Spinal cord (tissue), 10 donors: ENCODE data around the gene MMEL1. TPM values are rescaled to one million over a fixed set of nuclear protein-coding genes. Genes with fewer than 3 reads are reported as not detected.

Experiments used
- DNase-seq, 6 donors: peaks; one replicate each; pipeline versions ENCODE4 v3.0.0 to v3.0.0-alpha.2; 2013 to 2015; ENCODE audit warnings: low spot score in 6 of 6, low read depth in 4 of 6
- H3K27ac ChIP-seq: one replicate; pipeline ENCODE4 v1.5.1; 2013; ENCODE audit warnings: low read depth, low read length, control low read depth
- H3K27me3 ChIP-seq: one replicate; pipeline ENCODE4 v1.6.1; 2013; ENCODE audit warnings: low read length; ENCODE audit not compliant: control insufficient read depth, insufficient read depth
- H3K36me3 ChIP-seq: one replicate; pipeline ENCODE4 v1.6.1; 2013; ENCODE audit warnings: low read length; ENCODE audit not compliant: control insufficient read depth, insufficient read depth
- H3K4me1 ChIP-seq: one replicate; pipeline ENCODE4 v1.6.1; 2013; ENCODE audit warnings: low read length; ENCODE audit not compliant: control insufficient read depth, insufficient read depth
- H3K4me3 ChIP-seq: one replicate; pipeline ENCODE4 v1.5.1; 2013; ENCODE audit warnings: low read depth, low read length, control low read depth
- H3K9me3 ChIP-seq: one replicate; pipeline ENCODE4 v1.6.1; 2013; ENCODE audit warnings: low read length; ENCODE audit not compliant: control insufficient read depth, insufficient read depth
- WGBS: methylation state at CpG from one replicate; pipeline ENCODE4 v1.1.5; 2013; ENCODE audit warnings: missing lambda C conversion rate; ENCODE audit not compliant: insufficient coverage; 5-methylcytosine and 5-hydroxymethylcytosine counted together
- polyA plus RNA-seq, 2 donors: library from polyadenylated mRNA; unstranded; fragments of 120-200 nt; gene quantifications; one replicate each; pipeline ENCODE4 v1.2.1, GENCODE V29; 2013; ENCODE audit not compliant: insufficient read length in 2 of 2
- total RNA-seq, 2 donors: library from RNA; depleted of rRNA in 1 of 2; stranded (reverse); fragments of 120-200 nt in 1 of 2; fragments of >200 nt in 1 of 2; gene quantifications; one replicate each; pipeline versions ENCODE4 v1.2.3 to v1.2.4, GENCODE V29; 2013 to 2014
- donor health status: healthy.

MMEL1 gene
- total and polyA plus RNA-seq, 4 donors = 2.3 to 3.9 (median 2.6) TPM

DNA sequence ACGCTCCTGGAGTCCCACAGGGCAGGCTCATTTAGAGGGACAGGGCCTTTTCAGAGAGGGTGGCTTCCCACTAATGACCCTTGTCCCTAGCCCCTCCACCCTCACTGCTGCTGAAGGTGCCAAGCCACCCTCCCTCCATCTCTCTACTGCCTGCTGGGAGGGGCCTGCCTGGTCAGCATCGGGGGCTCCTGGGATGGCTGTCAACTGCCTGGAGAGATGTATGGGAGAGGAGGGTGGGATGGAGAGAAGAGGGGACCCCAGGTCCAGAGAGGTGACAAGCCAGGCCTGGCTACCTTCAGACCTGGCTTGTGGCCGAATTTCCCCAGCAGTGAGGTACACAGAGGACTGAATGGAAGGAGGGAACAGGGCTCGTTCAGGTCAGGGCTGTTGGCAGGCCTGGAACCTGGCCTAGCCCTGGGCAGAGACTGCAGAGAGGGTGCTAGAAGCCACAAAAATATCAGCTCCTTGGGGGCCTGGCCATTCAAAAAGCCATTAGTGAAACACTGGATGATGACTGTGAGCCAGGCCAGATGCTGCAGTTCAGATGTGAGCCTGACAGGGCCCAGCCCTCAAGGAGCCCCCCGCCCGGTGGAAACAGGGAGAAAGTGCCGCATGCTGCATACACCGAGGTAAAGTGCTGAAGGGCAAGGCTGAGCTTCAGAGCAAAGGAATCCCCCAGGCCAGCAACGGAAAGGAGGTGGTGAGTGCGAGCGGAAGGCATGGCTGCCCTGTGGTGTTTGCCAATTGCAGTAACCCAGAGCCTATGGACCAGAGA lies 20.0 kb downstream of the MMEL1 start:
- H3K27ac ChIP-seq = no peak overlapping the region
- peaks cover 31% of the 10 kb centered on the region for H3K4me1 ChIP-seq
- 79% methylated on average over 11 of the region's 11 CpGs for WGBS
- no peaks in the 10 kb centered on the region for H3K36me3 ChIP-seq
- H3K9me3 ChIP-seq = peaks cover 4% of the 10 kb centered on the region
- H3K27me3 ChIP-seq = no peaks in the 10 kb centered on the region
- DNase-seq = no peak
- H3K4me3 ChIP-seq = no peak overlapping the region

DNA sequence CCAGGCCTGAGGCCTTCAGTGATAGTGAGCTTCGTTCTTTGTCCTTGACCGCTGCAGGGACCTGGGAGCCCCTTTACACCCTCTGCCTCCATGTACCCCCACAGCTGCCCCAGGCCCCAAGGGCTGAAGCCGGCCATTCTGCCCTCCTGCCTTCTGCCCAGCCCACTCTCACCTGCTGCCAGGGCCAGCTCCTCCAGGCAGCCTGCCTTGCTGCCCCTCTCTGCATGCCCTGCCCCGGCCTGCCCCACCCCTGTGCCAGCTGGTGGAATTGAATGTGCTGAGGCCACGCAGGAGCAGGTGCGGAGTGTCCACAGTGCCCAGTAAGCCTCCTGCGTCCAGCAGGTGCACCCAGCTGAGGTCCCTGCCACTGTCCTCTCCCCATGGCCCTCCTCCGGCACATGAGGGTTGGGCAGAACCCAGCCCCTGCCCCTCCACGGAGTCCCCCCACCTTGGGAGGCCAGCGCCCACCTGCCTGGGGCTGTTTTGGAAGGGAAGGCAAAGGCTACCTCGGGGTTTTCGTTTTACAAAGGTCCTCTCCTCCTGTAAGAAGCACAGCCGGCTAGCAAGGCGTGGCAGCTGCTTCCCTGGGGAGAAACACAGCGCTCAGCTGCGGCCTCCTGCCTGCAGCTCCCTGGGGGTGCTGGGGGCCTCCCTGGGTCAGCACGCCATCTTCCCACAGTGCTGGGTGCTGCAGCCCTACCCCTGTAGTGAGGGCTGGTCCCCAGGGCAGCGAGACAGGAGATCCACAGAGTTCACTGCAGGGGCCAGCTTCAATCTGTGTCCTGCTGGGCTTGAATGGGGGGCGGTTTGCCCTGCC lies 21.0 kb downstream of the MMEL1 start:
- 84% methylated on average over 17 of the region's 19 CpGs for WGBS
- DNase-seq = no peak
- no peaks in the 10 kb centered on the region for H3K27me3 ChIP-seq
- peaks cover 41% of the 10 kb centered on the region for H3K4me1 ChIP-seq
- H3K9me3 ChIP-seq = peaks cover 4% of the 10 kb centered on the region
- H3K36me3 ChIP-seq = no peaks in the 10 kb centered on the region
- no peak overlapping the region for H3K4me3 ChIP-seq
- H3K27ac ChIP-seq = no peak overlapping the region

DNA sequence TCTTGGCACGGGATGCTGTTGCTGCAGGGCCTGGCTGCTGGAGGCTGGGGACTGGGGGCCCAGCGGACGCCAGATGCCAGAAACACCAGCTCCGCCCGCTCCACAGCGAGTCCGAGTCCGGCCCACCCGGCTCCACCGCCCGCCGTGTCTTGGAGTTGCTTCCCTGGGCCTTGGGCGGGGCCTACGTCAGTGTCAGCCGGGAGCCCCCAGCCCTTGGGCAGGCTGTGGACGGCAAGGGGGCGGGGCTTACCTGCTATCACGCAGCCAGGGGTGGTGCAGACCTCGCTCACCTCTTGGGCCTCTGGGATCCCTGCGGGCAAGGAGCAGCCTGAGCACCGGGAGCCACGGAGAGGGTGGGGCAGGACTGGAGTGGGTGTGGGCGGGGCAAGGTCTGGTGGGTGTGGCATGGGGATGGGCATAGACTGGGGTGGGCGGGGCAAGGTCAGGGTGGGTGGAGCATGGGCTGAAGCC lies 21.8 kb downstream of the MMEL1 start:
- peak in 2 of 6 donors; percentile 70 to 78 for DNase-seq
- H3K9me3 ChIP-seq = peaks cover 2% of the 10 kb centered on the region
- H3K4me1 ChIP-seq = peaks cover 44% of the 10 kb centered on the region
- 10% methylated on average over 24 of the region's 24 CpGs for WGBS
- H3K4me3 ChIP-seq = no peak overlapping the region
- H3K27ac ChIP-seq = no peak overlapping the region
- no peaks in the 10 kb centered on the region for H3K27me3 ChIP-seq
- no peaks in the 10 kb centered on the region for H3K36me3 ChIP-seq

DNA sequence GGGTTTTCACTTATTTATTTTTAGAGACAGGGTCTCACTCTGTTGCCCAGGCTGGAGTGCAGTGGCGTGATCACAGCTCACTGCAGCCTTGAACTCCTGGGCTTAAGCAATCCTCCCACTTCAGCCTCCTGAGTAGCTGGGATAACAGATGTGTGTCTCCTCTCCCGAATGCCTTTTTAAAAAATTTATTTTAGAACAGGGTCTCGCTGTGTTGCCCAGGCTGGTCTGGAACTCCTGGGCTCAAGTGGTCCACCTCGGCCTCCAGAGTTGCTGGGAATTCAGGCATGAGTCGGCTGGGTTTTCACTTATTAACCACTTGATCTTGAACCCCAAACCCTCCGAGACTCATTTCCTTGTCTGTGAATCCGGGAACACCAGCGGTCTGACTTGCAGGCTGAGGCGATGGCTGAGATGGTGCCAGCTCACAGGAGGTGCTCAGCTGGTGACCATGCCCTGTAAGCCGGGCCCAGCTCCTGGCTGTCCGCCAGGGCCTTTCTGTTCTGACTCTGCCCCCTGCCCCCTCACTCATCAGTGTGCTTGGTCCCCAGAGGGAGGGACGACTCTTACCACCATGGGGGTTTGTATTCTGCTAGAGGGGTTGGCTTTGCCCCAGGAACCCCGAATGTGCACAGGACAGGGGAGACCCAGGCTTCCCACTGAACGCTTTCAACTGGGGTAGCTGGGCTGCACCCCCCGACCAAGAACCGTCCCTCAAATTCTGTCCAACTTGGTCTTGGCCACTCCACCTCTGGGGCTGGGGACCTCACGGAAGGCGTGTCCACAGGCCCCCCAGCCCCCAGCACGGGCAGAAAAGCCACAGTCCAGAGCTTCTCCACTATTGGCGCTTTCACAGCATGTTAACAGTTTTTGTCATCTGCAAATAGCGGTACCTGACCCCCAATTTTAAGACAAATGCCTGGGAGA lies 22.5 kb downstream of the MMEL1 start:
- H3K4me3 ChIP-seq = no peak overlapping the region
- peaks cover 2% of the 10 kb centered on the region for H3K9me3 ChIP-seq
- H3K27ac ChIP-seq = no peak overlapping the region
- no peaks in the 10 kb centered on the region for H3K36me3 ChIP-seq
- H3K27me3 ChIP-seq = no peaks in the 10 kb centered on the region
- peak in 3 of 6 donors; percentile 26 to 76 (median 66) for DNase-seq
- peaks cover 44% of the 10 kb centered on the region for H3K4me1 ChIP-seq
- 31% methylated on average over 16 of the region's 21 CpGs for WGBS

DNA sequence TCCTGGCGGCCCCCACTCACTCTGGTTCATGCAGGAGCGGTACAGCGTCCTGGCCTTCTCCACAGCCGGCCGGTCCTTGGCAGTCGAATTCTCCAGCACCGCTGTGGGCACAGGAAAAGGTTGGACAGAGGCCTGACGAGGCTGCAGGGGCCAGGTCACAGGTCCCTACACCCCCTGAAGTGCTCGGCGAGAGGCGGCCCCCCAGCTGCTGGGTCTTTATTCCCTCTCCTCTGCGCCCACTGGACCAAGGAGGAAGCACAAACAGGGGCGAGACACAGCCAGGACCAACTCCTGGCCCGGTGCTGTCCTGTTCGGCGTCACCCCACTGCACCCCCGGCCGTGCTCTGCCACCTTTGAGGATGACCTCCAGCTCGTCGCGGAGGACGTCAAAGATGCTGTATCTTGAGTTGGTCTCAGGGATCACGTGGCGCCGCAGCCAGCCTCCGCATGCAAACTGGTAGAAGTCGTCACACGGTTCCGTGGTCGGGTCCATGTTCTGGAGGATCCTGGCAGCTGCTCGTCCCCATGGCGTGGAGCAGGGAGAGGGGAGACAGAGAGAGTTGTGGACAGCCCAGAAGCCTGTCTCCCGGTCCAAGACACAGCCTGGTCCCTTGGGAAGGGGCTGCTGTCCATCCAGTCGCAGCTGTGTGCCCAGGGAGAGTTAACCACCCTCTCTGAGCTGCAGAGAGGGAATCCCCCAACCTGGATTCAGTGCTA lies 23.3 kb downstream of the MMEL1 start:
- no peaks in the 10 kb centered on the region for H3K27me3 ChIP-seq
- H3K36me3 ChIP-seq = no peaks in the 10 kb centered on the region
- 87% methylated on average over 33 of the region's 34 CpGs for WGBS
- peaks cover 2% of the 10 kb centered on the region for H3K9me3 ChIP-seq
- no peak overlapping the region for H3K4me3 ChIP-seq
- H3K27ac ChIP-seq = no peak overlapping the region
- H3K4me1 ChIP-seq = peaks cover 44% of the 10 kb centered on the region
- no peak for DNase-seq

DNA sequence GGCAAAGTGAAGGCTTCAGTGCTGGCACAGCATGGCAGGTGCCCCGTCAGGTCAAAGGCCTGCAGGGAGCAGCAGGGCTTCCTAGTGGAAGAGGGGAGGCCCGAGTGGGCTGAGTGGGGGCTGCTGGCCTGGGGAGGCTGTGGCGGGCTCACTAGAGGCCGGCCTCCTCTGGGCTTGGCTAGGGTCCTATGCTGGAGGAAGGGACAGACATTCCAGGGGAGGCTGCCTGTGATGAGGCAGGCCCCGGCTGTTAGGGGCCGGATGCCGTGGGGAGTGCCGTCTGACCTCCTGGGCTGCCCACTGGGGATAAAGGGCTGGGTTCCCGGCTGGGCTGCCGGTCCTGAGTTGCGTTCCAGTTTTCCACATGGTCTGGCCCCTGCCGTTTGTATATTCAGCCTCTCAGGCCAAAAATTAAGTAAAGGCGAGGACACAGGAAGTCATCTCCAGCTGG lies 25.1 kb downstream of the MMEL1 start:
- DNase-seq = no peak
- no peak overlapping the region for H3K27ac ChIP-seq
- no peaks in the 10 kb centered on the region for H3K9me3 ChIP-seq
- H3K27me3 ChIP-seq = peaks cover 2% of the 10 kb centered on the region
- no peak overlapping the region for H3K4me3 ChIP-seq
- 42% methylated on average over 12 of the region's 13 CpGs for WGBS
- no peaks in the 10 kb centered on the region for H3K36me3 ChIP-seq
- H3K4me1 ChIP-seq = peaks cover 44% of the 10 kb centered on the region

DNA sequence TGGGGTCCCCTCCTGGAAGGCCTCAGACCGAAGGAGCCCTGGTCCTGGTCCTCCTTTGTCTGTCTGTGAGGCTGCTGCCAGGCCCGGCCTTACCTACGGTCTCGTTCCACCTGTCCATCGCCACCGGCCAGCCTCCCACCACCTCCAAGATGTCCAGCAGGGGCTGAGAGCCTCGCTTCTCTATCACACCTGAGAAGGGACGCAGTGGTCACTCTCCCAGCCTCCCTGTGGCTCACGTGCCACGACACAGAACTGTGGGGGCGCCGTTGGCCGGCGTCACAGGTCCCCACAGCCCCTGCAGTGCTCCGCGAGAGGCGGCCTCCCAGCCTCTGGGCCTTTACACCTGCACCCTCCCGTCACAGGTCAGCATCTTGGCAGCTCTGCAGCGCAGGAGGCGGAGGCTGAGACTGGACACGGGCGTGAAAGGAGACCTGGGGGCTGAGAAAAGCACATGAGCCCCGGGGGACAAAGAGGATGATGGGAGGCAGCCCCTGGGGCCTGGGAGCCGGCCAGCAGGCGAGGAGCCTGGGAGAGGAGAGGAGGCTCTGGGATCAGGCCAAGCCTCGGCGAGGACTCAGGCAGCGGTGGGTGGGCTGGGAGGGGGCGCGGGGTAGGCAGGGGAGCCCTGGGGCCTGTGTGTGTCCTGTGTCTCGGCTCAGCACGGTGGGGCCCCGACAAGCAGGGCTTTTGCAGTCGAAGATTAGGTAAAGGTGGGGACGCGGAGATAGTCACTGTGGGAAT lies 25.8 kb downstream of the MMEL1 start:
- WGBS = 52% methylated on average over 34 of the region's 36 CpGs
- peak in 1 of 6 donors; percentile 57 for DNase-seq
- H3K9me3 ChIP-seq = no peaks in the 10 kb centered on the region

DNA sequence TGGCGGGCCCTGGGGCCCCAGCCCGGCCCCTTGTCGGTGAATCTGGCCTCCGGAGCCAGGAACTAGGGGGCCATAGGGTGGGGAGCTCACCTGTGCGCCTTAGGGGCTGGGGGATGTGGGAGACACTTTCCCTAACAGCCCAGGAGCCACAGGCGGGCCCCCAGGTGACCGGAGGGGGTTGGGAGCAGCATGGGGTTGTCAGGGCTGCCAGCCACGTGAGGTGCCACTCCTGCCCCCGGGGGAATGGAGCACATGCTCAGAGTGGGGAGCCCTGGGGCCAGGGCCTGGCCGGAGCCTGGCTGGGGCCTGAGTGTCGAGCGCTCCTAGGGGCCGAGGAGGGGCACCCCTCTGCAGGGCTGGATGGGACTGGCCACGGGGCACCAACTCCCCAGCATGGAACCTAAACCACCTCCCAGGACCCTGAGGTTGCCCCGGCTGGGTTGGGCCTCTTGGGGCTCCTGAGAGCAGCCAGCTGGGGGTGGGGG lies 26.4 kb downstream of the MMEL1 start:
- 79% methylated on average over 14 of the region's 15 CpGs for WGBS
- Histone ChIP-seq H3K27ac (no peak overlapping the region), H3K4me3 (no peak overlapping the region), H3K27me3 (peaks cover 2% of the 10 kb centered on the region), H3K4me1 (peaks cover 39% of the 10 kb centered on the region), H3K9me3 (no peaks in the 10 kb centered on the region), H3K36me3 (no peaks in the 10 kb centered on the region)
- no peak for DNase-seq

More for the DNA sequence above, 25.8 kb downstream of the MMEL1 start:
- Histone ChIP-seq H3K36me3 (no peaks in the 10 kb centered on the region), H3K27ac (no peak overlapping the region), H3K4me1 (peaks cover 44% of the 10 kb centered on the region), H3K4me3 (no peak overlapping the region), H3K27me3 (peaks cover 2% of the 10 kb centered on the region)
